Activated naive CD8-positive, alpha-beta T cell (primary cell): ENCODE results near the gene C11orf24.
A peak's percentile ranks its signal among the peaks of the same experiment; 100 is the strongest.
"Not testable (repeated sequence)": the region's sequence is repeated elsewhere in the genome, so short reads cannot be mapped to it uniquely, and the experiment has no call there.

Source experiments
- H3K27ac Mint-ChIP-seq: one replicate; pipeline ENCODE4 v1.8.0; 2021; ENCODE audit warnings: mixed read lengths
- H3K27me3 Mint-ChIP-seq: one replicate; pipeline ENCODE4 v1.8.0; 2021; ENCODE audit warnings: mixed read lengths
- H3K36me3 Mint-ChIP-seq: one replicate; pipeline ENCODE4 v1.8.0; 2021; ENCODE audit warnings: mixed read lengths
- H3K4me1 Mint-ChIP-seq: one replicate; pipeline ENCODE4 v1.8.0; 2021; ENCODE audit warnings: low read depth, mixed read lengths
- H3K4me3 Mint-ChIP-seq: one replicate; pipeline ENCODE4 v1.8.0; 2021; ENCODE audit warnings: mild to moderate bottlenecking, mixed read lengths
- H3K9me3 Mint-ChIP-seq: one replicate; pipeline ENCODE4 v1.8.0; 2021; ENCODE audit warnings: low read depth, mixed read lengths

C11orf24 gene

GRCh38 chr11:68289456-68289855 is 17.7 kb upstream of the C11orf24 start:
- H3K4me3 Mint-ChIP-seq = no peak overlapping the region
- H3K36me3 Mint-ChIP-seq = peaks cover 2% of the 10 kb centered on the region
- H3K27me3 Mint-ChIP-seq = peaks cover 4% of the 10 kb centered on the region
- H3K9me3 Mint-ChIP-seq = no peaks in the 10 kb centered on the region
- no peaks in the 10 kb centered on the region for H3K4me1 Mint-ChIP-seq
- no peak overlapping the region for H3K27ac Mint-ChIP-seq

GRCh38 chr11:68287419-68287818 is 15.6 kb upstream of the C11orf24 start:
- Mint-ChIP-seq H3K27me3 (peaks cover 6% of the 10 kb centered on the region), H3K4me3 (no peak overlapping the region), H3K4me1 (peaks cover 12% of the 10 kb centered on the region), H3K27ac (no peak overlapping the region), H3K9me3 (no peaks in the 10 kb centered on the region), H3K36me3 (peaks cover 4% of the 10 kb centered on the region)

GRCh38 chr11:68284588-68284987 is 12.8 kb upstream of the C11orf24 start:
- not testable (repeated sequence) for H3K4me3 Mint-ChIP-seq, H3K27ac Mint-ChIP-seq, H3K27me3 Mint-ChIP-seq, H3K9me3 Mint-ChIP-seq, H3K36me3 Mint-ChIP-seq
- H3K4me1 Mint-ChIP-seq = peaks cover 23% of the 10 kb centered on the region

- H3K9me3 Mint-ChIP-seq = no peaks in the 10 kb centered on the region
- peaks cover 23% of the 10 kb centered on the region for H3K4me1 Mint-ChIP-seq
- H3K36me3 Mint-ChIP-seq = peaks cover 4% of the 10 kb centered on the region
- peak overlapping the region; percentile 74 for H3K4me3 Mint-ChIP-seq
- H3K27me3 Mint-ChIP-seq = peaks cover 5% of the 10 kb centered on the region
- H3K27ac Mint-ChIP-seq = no peak overlapping the region
Measured at GRCh38 chr11:68282861-68283230, 11.1 kb upstream of the C11orf24 start.

- Mint-ChIP-seq H3K9me3 (no peaks in the 10 kb centered on the region), H3K4me3 (peak overlapping the region; percentile 74), H3K4me1 (peaks cover 23% of the 10 kb centered on the region), H3K36me3 (peaks cover 4% of the 10 kb centered on the region), H3K27ac (peak overlapping the region; percentile 42), H3K27me3 (peaks cover 5% of the 10 kb centered on the region)
Measured at GRCh38 chr11:68282141-68282860, 10.5 kb upstream of the C11orf24 start.

- Mint-ChIP-seq H3K4me1 (peaks cover 29% of the 10 kb centered on the region), H3K36me3 (peaks cover 3% of the 10 kb centered on the region), H3K27ac (no peak overlapping the region), H3K4me3 (no peak overlapping the region), H3K27me3 (peaks cover 4% of the 10 kb centered on the region), H3K9me3 (no peaks in the 10 kb centered on the region)
Measured at GRCh38 chr11:68279676-68280075, 7.9 kb upstream of the C11orf24 start.

GRCh38 chr11:68276861-68277260 is 5.1 kb upstream of the C11orf24 start:
- no peak overlapping the region for H3K27ac Mint-ChIP-seq
- no peak overlapping the region for H3K4me3 Mint-ChIP-seq

GRCh38 chr11:68275721-68276507 is 4.1 kb upstream of the C11orf24 start:
- H3K36me3 Mint-ChIP-seq = no peaks in the 10 kb centered on the region
- no peak overlapping the region for H3K4me3 Mint-ChIP-seq
- no peak overlapping the region for H3K27ac Mint-ChIP-seq
- no peaks in the 10 kb centered on the region for H3K9me3 Mint-ChIP-seq
- peaks cover 12% of the 10 kb centered on the region for H3K4me1 Mint-ChIP-seq
- no peaks in the 10 kb centered on the region for H3K27me3 Mint-ChIP-seq

More at GRCh38 chr11:68276861-68277260, 5.1 kb upstream of the C11orf24 start:
- Mint-ChIP-seq H3K4me1 (peaks cover 15% of the 10 kb centered on the region), H3K27me3 (no peaks in the 10 kb centered on the region), H3K9me3 (no peaks in the 10 kb centered on the region), H3K36me3 (no peaks in the 10 kb centered on the region)

- Mint-ChIP-seq H3K27ac (no peak overlapping the region), H3K4me1 (peaks cover 22% of the 10 kb centered on the region), H3K36me3 (no peaks in the 10 kb centered on the region), H3K4me3 (peak overlapping the region; percentile 30), H3K27me3 (no peaks in the 10 kb centered on the region), H3K9me3 (no peaks in the 10 kb centered on the region)
Measured at GRCh38 chr11:68274306-68274705, 2.5 kb upstream of the C11orf24 start.

- Mint-ChIP-seq H3K27me3 (no peaks in the 10 kb centered on the region), H3K4me3 (peak overlapping the region; percentile 95), H3K27ac (no peak overlapping the region), H3K4me1 (peaks cover 26% of the 10 kb centered on the region), H3K9me3 (no peaks in the 10 kb centered on the region), H3K36me3 (peaks cover 2% of the 10 kb centered on the region)
Measured at GRCh38 chr11:68273026-68273738, 1.4 kb upstream of the C11orf24 start.

GRCh38 chr11:68271023-68271780 is 571 bp downstream of the C11orf24 start:
- peaks cover 24% of the 10 kb centered on the region for H3K4me1 Mint-ChIP-seq
- H3K4me3 Mint-ChIP-seq = peak overlapping the region; percentile 95
- no peaks in the 10 kb centered on the region for H3K27me3 Mint-ChIP-seq
- H3K9me3 Mint-ChIP-seq = no peaks in the 10 kb centered on the region
- H3K36me3 Mint-ChIP-seq = peaks cover 2% of the 10 kb centered on the region
- H3K27ac Mint-ChIP-seq = peak overlapping the region; percentile 62

GRCh38 chr11:68270196-68271022 is 1.4 kb downstream of the C11orf24 start:
- H3K4me3 Mint-ChIP-seq = peak overlapping the region; percentile 95
- H3K9me3 Mint-ChIP-seq = no peaks in the 10 kb centered on the region
- no peaks in the 10 kb centered on the region for H3K27me3 Mint-ChIP-seq
- peak overlapping the region; percentile 62 for H3K27ac Mint-ChIP-seq
- H3K36me3 Mint-ChIP-seq = peaks cover 2% of the 10 kb centered on the region
- peaks cover 20% of the 10 kb centered on the region for H3K4me1 Mint-ChIP-seq

GRCh38 chr11:68269414-68270081 is 2.2 kb downstream of the C11orf24 start:
- Mint-ChIP-seq H3K27me3 (no peaks in the 10 kb centered on the region), H3K9me3 (no peaks in the 10 kb centered on the region), H3K27ac (no peak overlapping the region), H3K4me3 (peak overlapping the region; percentile 57), H3K36me3 (peaks cover 2% of the 10 kb centered on the region), H3K4me1 (peaks cover 20% of the 10 kb centered on the region)
